AG10803 (cell line): ENCODE measurements around the gene PCSK6.
"Not testable (repeated sequence)": the region's sequence is repeated elsewhere in the genome, so short reads cannot be mapped to it uniquely, and the experiment has no call there.

Experiments used
- DNase-seq: peaks from one replicate; pipeline ENCODE4 v3.0.0; 2010; ENCODE audit warnings: low read depth
- H3K4me3 ChIP-seq: 2 replicates; pipeline ENCODE4 v1.5.1; 2011; ENCODE audit warnings: mild to moderate bottlenecking, low read length, control low read depth
- TF ChIP-seq, protein P1 (sequence below): conservative IDR thresholded peaks from 2 replicates; pipeline ENCODE4 v1.5.1; 2011; ENCODE audit warnings: mild to moderate bottlenecking, low read length, control low read depth, inconsistent platforms

Gene PCSK6

DNA sequence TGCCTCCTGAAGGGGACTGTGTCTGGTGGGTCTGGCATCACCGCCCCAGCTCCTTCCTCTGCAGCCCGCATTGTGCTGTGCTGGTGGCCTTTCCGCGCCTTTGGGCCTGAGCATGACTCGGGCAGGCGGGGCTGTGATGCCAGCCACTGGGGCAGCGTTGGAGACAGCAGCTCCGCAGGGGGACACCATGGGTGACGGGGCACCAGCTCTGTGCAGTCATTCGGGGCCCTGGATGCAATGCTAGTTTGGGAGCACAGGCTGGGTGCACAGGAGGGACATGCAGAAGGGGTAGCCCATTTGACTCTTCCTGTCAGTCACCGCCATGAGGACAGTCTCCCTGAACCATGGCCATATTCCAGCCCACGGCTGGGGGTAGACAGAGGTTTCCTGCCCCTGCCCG lies 110.6 kb downstream of the PCSK6 start:
- TF ChIP-seq, protein P1, sequence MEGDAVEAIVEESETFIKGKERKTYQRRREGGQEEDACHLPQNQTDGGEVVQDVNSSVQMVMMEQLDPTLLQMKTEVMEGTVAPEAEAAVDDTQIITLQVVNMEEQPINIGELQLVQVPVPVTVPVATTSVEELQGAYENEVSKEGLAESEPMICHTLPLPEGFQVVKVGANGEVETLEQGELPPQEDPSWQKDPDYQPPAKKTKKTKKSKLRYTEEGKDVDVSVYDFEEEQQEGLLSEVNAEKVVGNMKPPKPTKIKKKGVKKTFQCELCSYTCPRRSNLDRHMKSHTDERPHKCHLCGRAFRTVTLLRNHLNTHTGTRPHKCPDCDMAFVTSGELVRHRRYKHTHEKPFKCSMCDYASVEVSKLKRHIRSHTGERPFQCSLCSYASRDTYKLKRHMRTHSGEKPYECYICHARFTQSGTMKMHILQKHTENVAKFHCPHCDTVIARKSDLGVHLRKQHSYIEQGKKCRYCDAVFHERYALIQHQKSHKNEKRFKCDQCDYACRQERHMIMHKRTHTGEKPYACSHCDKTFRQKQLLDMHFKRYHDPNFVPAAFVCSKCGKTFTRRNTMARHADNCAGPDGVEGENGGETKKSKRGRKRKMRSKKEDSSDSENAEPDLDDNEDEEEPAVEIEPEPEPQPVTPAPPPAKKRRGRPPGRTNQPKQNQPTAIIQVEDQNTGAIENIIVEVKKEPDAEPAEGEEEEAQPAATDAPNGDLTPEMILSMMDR: no peak
- H3K4me3 ChIP-seq: no peak overlapping the region
- DNase-seq: no peak

DNA sequence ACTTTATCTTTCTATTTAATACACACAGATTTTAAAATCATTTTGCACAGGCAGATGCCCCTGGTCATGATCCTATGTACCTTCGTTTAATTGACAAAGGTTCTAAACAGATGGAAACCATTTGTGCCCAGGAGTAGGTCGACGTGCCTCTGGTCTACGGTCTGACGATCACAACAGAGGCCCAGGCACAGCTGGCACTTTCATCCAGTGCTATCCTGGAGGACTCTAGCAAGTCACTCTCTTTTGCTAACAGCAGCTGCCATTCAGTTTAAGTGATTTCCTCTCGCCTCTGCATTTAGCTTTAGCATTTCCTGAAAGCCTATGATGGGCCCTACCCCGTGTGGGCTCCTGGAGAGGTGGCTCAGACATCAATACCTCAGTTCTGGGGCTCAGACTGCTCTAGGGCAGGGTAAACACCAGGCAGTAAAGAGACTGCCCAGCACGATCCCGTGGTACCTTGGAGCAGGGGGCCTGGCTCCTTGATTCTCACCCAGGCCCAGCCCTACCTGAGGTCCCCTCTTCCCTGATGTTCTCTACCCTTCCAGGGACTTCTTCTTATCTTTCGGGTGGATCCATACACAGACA lies 111.2 kb downstream of the PCSK6 start:
- DNase-seq: no peak
- H3K4me3 ChIP-seq: no peak overlapping the region
- TF ChIP-seq, protein P1: no peak

DNA sequence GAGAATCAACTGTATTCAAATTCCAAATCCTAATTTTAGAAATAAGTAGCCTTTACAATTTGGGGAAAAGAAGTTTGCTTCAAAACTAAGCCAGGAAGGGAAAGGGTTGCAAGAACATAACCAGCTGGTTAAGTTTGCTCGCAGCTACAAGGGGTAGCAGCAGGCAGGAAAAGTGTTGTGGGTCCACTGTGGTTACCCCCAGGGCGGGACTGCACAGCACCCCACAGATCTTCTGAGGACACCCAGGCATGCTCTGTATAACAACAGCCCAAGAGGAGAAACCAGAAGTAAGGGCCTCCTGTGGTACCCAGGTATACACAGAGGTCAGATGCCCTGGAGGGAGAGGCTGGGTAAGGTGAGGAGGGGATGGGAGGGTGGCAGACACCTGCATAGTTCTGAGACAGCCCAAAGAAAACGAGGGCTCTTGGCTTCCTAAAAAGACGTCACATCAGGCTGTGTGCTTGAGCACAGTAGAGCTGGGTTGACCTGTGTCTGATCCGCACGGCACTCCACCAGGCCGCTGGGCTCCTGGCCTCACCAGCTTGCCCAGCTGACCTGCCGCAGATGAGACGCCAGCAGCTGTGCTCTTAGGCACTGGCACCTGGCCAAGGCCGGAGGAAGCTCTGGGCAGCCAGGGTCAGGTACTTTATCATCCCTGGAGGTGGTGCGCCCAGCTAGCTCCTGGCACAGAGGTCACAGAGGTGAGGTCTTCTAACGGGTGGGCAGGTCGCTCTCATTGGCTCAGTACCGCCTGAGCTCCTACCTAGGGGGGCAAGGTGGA lies 112.7 kb downstream of the PCSK6 start:
- no peak overlapping the region for H3K4me3 ChIP-seq
- DNase-seq: no peak
- TF ChIP-seq, protein P1: no peak

DNA sequence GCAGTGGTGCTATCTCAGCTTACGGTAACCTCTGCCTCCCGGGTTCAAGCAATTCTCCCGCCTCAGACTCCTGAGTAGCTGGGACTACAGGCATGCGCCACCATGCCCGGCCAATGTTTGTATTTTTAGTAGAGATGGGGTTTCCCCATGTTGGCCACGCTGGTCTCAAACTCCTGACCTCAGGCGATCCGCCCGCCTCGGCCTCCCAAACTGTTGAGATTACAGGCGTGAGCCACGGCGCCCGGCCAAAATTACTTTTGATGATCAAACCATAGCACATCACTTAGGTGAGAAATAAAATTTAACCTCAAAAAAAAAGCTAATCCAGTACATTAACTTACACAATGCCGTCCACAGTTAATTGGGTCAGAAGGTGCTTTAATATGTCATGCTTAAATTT lies 114.5 kb downstream of the PCSK6 start:
- not testable (repeated sequence) for DNase-seq, H3K4me3 ChIP-seq

DNA sequence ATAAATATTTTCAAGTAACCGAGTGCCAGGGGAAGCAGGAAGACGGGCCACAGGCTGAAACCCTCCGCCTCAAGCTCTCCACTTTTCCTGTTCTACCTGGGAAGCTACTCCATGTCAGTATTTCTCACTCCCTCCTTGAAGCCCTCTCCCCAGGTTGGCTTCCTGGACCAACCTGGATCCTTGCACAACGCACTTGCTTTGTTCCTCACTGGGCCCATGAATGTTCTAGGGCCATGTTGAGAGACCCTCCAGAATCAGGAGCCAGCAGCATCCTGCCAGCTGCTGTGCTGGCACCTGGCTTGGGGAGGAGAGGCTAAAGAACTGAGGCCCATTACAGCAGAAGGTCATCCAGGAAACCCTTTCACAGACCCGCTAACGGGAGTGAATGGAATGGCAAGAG lies 115.2 kb downstream of the PCSK6 start:
- no peak overlapping the region for H3K4me3 ChIP-seq
- TF ChIP-seq, protein P1: no peak

DNA sequence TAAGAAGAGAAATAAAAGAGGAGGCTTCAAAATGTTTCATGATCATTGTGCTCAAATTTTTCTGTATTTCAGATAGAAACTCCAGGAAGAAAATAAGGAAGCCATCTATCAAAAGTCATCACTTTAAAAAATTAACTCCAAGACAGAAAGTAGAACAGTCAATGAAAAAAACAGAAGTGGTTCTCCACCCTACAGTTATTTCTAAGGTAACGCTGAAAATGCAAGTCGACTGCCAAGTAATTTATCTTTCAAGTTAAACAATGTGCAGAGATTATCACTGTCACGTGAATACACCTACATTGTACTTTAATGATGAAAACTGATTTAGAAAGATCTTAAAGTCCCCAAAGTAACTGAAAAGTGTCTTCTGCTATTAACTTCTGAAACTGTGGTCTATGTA lies 115.9 kb downstream of the PCSK6 start:
- H3K4me3 ChIP-seq: no peak overlapping the region
- TF ChIP-seq, protein P1: no peak
- no peak for DNase-seq

More for the DNA sequence above, 115.2 kb downstream of the PCSK6 start:
- no peak for DNase-seq

DNA sequence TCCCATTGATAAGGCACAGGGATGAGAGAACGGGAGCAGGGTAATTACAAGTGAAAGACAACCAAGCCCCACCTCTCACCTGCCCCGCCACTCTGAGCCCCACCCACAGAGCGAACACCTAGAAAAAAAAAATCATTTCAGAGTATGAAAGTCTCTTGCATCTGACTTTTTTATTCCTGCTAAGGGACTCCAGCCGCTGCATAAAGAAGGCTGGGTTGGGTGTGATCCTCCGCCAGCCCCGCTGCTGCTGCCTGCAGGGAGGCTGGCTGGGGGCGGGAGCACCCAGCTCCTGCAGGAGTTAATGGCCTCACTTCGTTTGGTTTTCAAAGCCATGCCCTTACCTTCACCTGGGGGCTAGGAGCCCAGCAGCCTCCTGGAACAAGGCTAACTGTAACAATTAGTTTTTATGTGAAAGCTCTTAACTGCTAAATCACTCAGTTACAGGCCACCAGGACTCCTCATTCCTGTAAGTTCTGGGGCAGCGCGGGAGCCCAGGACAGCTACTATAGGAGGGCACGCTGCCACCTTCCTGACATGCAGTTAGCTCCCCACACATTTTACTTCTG lies 116.5 kb downstream of the PCSK6 start:
- DNase-seq: no peak
- TF ChIP-seq, protein P1: no peak
- H3K4me3 ChIP-seq: no peak overlapping the region
